IMR-90 (cell line): ENCODE measurements around the gene GSTM3.
"Not testable (repeated sequence)": the region's sequence is repeated elsewhere in the genome, so short reads cannot be mapped to it uniquely, and the experiment has no call there.

Source experiments
- CEBPB ChIP-seq: IDR thresholded peaks from 2 replicates; pipeline ENCODE4 v1.6.1; 2012; ENCODE audit warnings: low read depth, low read length, improper control_type of control experiment
- CTCF ChIP-seq: conservative IDR thresholded peaks from 2 replicates; pipeline ENCODE4 v1.5.1; 2012; ENCODE audit warnings: mild to moderate bottlenecking, low read depth, low read length, improper control_type of control experiment

GRCh38 chr1:109711593-109712320 is 29.1 kb downstream of the GSTM3 start, which contains the start of gene GSTM5:
- TF ChIP-seq CTCF, CEBPB: not testable (repeated sequence)
